ENCODE results near the gene PIRT.

The PIRT gene

DNA sequence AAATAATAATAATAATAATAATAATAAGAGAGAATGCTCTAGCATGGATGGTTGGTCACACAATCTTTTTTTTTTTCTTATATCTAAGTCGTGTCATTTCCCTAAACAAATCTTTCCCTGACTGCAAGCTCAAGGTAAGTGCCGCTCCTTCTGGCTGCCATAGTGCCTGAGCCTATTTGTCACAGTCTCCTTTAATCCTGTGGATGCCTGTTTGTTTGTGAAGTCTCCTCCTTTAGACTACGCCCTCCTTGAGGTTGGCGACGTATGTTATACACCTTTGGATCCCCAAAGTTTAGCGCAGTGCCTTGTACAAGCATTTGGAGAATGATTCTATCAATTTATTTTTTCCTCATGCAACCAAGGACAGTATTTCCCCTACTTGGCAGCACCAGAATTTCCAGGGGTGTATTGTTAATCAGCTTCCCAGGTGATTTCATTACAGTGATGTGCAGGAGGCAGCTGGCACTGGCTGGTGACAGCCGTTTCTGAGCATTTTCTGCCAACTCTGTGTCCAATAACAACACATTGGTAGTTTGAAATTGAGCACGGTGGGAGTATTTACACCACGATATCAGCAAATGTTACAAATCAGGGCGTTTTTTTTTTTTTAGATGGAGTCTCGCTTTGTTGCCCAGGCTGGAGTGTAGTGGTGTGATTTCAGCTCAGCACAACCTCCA, 60.6 kb downstream of the PIRT start:
- H3K27me3 ChIP-seq (ENCODE audit: control insufficient read depth, insufficient read depth, low read length), result no peaks in the 10 kb centered on the region
- H3K27ac ChIP-seq (ENCODE audit: low read depth, low read length), result no peak overlapping the region
- H3K4me1 ChIP-seq (ENCODE audit: control insufficient read depth, insufficient read depth, low read length), result no peaks in the 10 kb centered on the region
- no peak overlapping the region for H3K4me3 ChIP-seq (ENCODE audit: low read length)
- H3K36me3 ChIP-seq (ENCODE audit: control insufficient read depth, insufficient read depth, low read length), result no peaks in the 10 kb centered on the region
- H3K9ac ChIP-seq (ENCODE audit: low read length), result no peak overlapping the region

DNA sequence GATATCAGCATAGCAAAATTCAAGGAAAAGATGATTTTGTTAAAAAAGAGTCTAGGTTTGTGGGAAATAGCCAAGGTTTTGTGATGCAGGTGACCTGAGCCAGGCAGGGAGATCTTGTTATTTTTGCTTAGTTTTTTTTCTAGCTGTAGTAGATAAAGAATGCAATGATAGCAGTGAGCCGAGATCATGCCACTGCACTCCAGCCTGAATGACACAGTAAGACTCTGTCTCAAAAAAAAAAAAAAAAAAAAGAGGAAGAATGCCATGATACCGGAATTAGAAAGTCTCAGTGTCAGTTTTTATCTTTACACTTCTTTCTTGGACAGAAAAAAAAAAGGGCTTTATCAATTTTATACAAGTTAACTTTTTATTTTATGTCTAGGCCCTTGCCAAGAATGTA, 61.5 kb downstream of the PIRT start:
- Histone ChIP-seq H3K4me1 (ENCODE audit: control insufficient read depth, insufficient read depth, low read length) (no peaks in the 10 kb centered on the region), H3K27me3 (ENCODE audit: control insufficient read depth, insufficient read depth, low read length) (no peaks in the 10 kb centered on the region)

DNA sequence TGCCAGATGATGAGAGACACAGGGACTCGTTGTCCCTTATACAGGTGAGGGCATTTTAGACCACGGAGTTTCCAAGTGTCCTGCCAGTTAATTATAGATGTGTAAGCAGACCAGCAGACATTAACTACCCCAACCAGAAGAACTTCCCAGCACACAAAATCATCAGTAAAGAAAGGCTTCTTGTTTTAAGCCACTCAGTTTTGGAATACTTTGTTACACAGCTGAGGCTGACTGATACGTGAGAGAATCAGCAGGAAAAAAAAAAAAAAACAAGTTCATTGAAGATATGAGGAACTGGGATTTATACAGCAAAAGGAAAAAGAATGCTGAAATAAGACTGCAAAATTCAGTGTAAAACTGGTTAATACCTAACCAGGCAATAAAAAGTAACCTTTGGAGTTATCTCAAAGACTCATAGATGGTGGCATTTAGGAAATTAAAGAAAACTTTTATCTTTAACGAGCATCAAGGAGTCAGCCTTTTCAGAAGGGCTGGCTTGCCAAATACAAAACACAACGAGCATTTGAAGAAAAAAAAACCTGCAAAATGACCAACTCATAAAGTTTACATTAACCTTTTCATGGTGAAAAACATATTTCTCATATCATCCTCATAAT, 62.0 kb downstream of the PIRT start:
- no peak overlapping the region for H3K27ac ChIP-seq (ENCODE audit: low read depth, low read length)
- no peaks in the 10 kb centered on the region for H3K36me3 ChIP-seq (ENCODE audit: control insufficient read depth, insufficient read depth, low read length)

More for the DNA sequence above, 61.5 kb downstream of the PIRT start:
- Histone ChIP-seq H3K4me3 (ENCODE audit: low read length) (no peak overlapping the region), H3K9ac (ENCODE audit: low read length) (no peak overlapping the region), H3K36me3 (ENCODE audit: control insufficient read depth, insufficient read depth, low read length) (no peaks in the 10 kb centered on the region), H3K27ac (ENCODE audit: low read depth, low read length) (no peak overlapping the region)

DNA sequence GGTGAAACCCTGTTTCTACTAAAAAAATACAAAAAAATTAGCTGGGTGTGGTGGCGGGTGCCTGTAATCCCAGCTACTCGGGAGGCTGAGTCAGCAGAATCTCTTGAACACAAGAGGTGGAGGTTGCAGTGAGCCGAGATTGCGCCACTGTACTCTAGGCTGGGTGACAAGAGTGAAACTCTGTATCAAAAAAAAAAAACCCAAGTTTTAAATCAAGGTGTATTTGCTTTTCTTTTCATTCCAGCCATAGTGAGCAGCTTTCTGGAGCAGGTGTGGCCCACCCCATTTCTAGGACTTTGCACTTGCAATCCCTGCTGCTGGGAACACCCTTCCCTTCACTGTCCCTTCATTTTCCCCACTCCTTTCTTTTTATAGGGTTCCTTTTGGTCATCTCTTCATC, 62.8 kb downstream of the PIRT start:
- H3K4me3 ChIP-seq (ENCODE audit: low read length), result no peak overlapping the region
- H3K9ac ChIP-seq (ENCODE audit: low read length), result no peak overlapping the region
- H3K4me1 ChIP-seq (ENCODE audit: control insufficient read depth, insufficient read depth, low read length), result no peaks in the 10 kb centered on the region
- H3K27me3 ChIP-seq (ENCODE audit: control insufficient read depth, insufficient read depth, low read length), result no peaks in the 10 kb centered on the region
- H3K27ac ChIP-seq (ENCODE audit: low read depth, low read length), result no peak overlapping the region
- no peaks in the 10 kb centered on the region for H3K36me3 ChIP-seq (ENCODE audit: control insufficient read depth, insufficient read depth, low read length)

More for the DNA sequence above, 62.0 kb downstream of the PIRT start:
- Histone ChIP-seq H3K9ac (ENCODE audit: low read length) (no peak overlapping the region), H3K4me3 (ENCODE audit: low read length) (no peak overlapping the region), H3K4me1 (ENCODE audit: control insufficient read depth, insufficient read depth, low read length) (no peaks in the 10 kb centered on the region), H3K27me3 (ENCODE audit: control insufficient read depth, insufficient read depth, low read length) (no peaks in the 10 kb centered on the region)

DNA sequence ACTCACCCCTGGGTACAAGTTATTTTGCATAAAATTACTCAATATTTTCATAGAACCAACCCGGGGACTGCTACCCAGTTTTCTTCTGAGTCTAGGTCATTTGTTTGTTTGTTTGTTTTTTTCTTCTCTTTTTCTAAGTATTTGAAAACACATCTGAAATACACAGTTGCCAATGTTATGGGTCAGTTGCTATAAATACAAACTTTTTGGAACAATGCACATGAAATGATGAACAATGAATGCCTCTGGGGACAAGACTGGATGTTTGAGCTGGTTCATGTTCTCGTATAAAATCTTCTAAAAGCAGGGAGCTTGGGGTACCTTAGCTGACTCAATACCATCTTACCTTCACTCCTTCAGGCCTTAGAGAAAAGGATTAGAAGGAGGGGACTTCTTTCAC, 64.5 kb downstream of the PIRT start:
- H3K27ac ChIP-seq (ENCODE audit: low read depth, low read length), result no peak overlapping the region
- no peaks in the 10 kb centered on the region for H3K36me3 ChIP-seq (ENCODE audit: control insufficient read depth, insufficient read depth, low read length)
- H3K4me3 ChIP-seq (ENCODE audit: low read length), result no peak overlapping the region
- H3K27me3 ChIP-seq (ENCODE audit: control insufficient read depth, insufficient read depth, low read length), result no peaks in the 10 kb centered on the region
- H3K9ac ChIP-seq (ENCODE audit: low read length), result no peak overlapping the region
- H3K4me1 ChIP-seq (ENCODE audit: control insufficient read depth, insufficient read depth, low read length), result no peaks in the 10 kb centered on the region

Data from rectal smooth muscle tissue (tissue), 1 donor.